Muscle of arm (tissue), 12 donors: ENCODE results near the gene GRAMD4. TPM values are rescaled to one million over a fixed set of nuclear protein-coding genes. Genes with fewer than 3 reads are reported as not detected.

Source experiments
- DNase-seq: peaks from one replicate; pipeline ENCODE4 v3.0.0-alpha.2; 2013
- polyA plus RNA-seq, 12 donors: library from polyadenylated mRNA; unstranded; fragments of 120-200 nt; gene quantifications; one replicate each; pipeline ENCODE4 v1.2.1, GENCODE V29; 2013; ENCODE audit not compliant: insufficient read length in 12 of 12

Gene GRAMD4
- polyA plus RNA-seq, 12 donors: 11.0 to 93.7 (median 14.9) TPM

- DNase-seq: no peak
These were observed 38.5 kb upstream of the GRAMD4 start for GRCh38 chr22:46581538-46582244.

- no peak for DNase-seq
These were observed 37.8 kb upstream of the GRAMD4 start for GRCh38 chr22:46582281-46582933.

GRCh38 chr22:46583571-46583970 is 36.6 kb upstream of the GRAMD4 start:
- no peak for DNase-seq

- DNase-seq: no peak
These were observed 35.9 kb upstream of the GRAMD4 start for GRCh38 chr22:46584081-46584921.

GRCh38 chr22:46585340-46586122 is 34.7 kb upstream of the GRAMD4 start:
- no peak for DNase-seq

GRCh38 chr22:46586123-46586519 is 34.1 kb upstream of the GRAMD4 start:
- DNase-seq: no peak

- no peak for DNase-seq
These were observed 33.6 kb upstream of the GRAMD4 start for GRCh38 chr22:46586531-46587011.

GRCh38 chr22:46587061-46587460 is 33.1 kb upstream of the GRAMD4 start:
- no peak for DNase-seq

- DNase-seq: no peak
These were observed 32.5 kb upstream of the GRAMD4 start for GRCh38 chr22:46587492-46588278.

- no peak for DNase-seq
These were observed 31.7 kb upstream of the GRAMD4 start for GRCh38 chr22:46588279-46589140.

- DNase-seq: no peak
These were observed 30.9 kb upstream of the GRAMD4 start for GRCh38 chr22:46589141-46589748.

GRCh38 chr22:46589871-46590271 is 30.3 kb upstream of the GRAMD4 start:
- DNase-seq: no peak

- no peak for DNase-seq
These were observed 29.9 kb upstream of the GRAMD4 start for GRCh38 chr22:46590334-46590733.

- DNase-seq: no peak
These were observed 28.3 kb upstream of the GRAMD4 start for GRCh38 chr22:46591930-46592329.

GRCh38 chr22:46592390-46592872 is 27.8 kb upstream of the GRAMD4 start:
- DNase-seq: peak; percentile 70

- DNase-seq: peak; percentile 53
These were observed 26.9 kb upstream of the GRAMD4 start for GRCh38 chr22:46593211-46593681.

GRCh38 chr22:46593996-46594946 is 25.9 kb upstream of the GRAMD4 start:
- DNase-seq: no peak

GRCh38 chr22:46594947-46595298 is 25.3 kb upstream of the GRAMD4 start:
- no peak for DNase-seq
